ENCODE data around the gene ITPKB. TPM values are rescaled to one million over a fixed set of nuclear protein-coding genes. Genes with fewer than 3 reads are reported as not detected.
A peak's percentile ranks its signal among the peaks of the same experiment; 100 is the strongest.

The ITPKB gene
- total RNA-seq (100 to 1,000 TPM; 156 to 159 TPM), polyA plus RNA-seq (10 to 100 TPM; 52.2 to 52.3 TPM)

DNA sequence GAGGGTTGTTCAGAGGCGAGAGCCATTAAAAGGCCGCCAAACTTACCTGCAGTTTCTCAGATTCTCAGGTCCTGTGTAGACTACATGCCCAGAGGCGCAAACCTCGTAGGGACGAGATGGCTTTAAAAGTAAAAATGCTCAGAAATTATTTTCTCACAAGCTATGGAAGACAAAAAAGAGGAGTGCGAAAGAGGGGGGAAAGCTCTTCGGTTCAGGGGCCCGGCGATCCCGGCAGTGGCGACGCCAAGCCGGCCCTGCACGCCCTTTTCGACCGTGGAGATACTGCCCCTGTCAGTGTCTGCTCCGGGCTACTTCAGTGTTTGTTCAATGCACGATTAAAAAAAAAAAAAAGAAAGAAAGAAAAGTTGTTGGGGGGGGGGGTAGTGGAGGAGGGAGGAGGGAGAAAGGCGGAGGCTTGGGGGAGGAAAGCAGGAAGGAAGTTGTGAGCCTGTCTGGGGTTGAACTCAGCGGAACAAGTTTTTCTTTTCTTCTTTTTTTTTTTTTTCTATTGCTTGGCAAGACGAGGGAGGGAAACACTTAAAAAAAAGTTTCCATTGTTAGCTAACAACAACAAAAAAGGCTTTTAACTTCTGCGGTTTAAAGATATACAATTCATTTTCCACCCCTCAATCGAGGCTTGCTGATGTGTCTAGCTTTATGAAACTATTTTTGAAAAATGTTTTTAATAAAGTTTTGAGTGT lies at the start of gene ITPKB:
Gene ITPKB (minus strand): TSS at position 288 of the 701 bp plus-strand sequence. CDS start 1,824 bp downstream, outside the sequence.
- Histone ChIP-seq H3K27ac (ENCODE audit: low read depth, low read length) (peak within 1 kb of the TSS; percentile 85), H3K36me3 (ENCODE audit: insufficient read depth, low read length) (peaks cover 12% of the 10 kb centered on the region), H3K4me1 (ENCODE audit: insufficient read depth, low read length) (peaks cover 40% of the 10 kb centered on the region), H3K9me3 (ENCODE audit: control insufficient read depth in 1 of 2, low read length in 2 of 2) (no peaks in the 10 kb centered on the region), H3K4me3 (ENCODE audit: low read length in 2 of 2) (peak within 1 kb of the TSS; percentile 95 to 98), H3K27me3 (ENCODE audit: insufficient read depth, low read length) (no peaks in the 10 kb centered on the region)
- H3K4me1 Mint-ChIP-seq = peaks cover 15 to 39% (median 27%) of the 10 kb centered on the region in 4 donors
- POLR2A ChIA-PET (ENCODE audit: partially characterized antibody) = interaction anchor here (0.7 to 4.4 kb wide), 26 partner anchors 10 to 332 kb away, joined by 3 to 42 read pairs (median 5); partner anchors contain the start of genes COQ8A and PARP1
- H3K27ac Mint-ChIP-seq = peak within 1 kb of the TSS; percentile 94 to 100 (median 97)
- DNase-seq = peak; percentile 85 to 94 (median 92)
- peaks cover 0 to 2% (median 0%) of the 10 kb centered on the region in 8 donors for H3K9me3 Mint-ChIP-seq
- CTCF ChIA-PET (ENCODE audit: partially characterized antibody) = interaction anchor here (0.7 to 2.4 kb wide), 19 partner anchors 10 to 201 kb away, joined by 3 to 11 read pairs (median 3); partner anchors contain the start of gene COQ8A
- peaks cover 0 to 2% of the 10 kb centered on the region in 2 donors for H3K27me3 Mint-ChIP-seq
- peaks cover 26 to 37% of the 10 kb centered on the region in 2 donors for H3K36me3 Mint-ChIP-seq
- intact Hi-C loops (cut with micrococcal nuclease) = loop anchor here (1.0 to 2.0 kb wide), 9 partner anchors 8 to 200 kb away; no protein-coding TSS in a partner anchor
- peak within 1 kb of the TSS; percentile 90 to 99 (median 98) for H3K4me3 Mint-ChIP-seq

DNA sequence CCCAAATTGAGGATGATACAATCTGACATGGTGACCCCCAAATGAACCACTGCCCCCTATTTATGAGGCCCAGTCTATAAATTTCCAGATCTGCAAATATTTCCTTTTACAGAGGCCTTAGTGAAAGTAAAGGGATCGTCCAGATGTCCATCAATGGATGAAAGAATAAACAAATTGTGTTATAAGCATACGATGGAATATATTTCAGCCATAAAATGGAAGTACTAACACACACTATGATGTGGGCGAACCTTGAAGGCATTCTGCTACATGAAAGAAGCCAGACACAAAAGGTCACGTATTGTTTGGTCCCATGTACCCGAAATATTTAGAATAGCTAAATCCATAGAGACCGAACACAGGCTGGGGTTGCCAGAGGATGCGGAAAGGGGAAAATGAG lies 48.6 kb upstream of the ITPKB start:
- Mint-ChIP-seq H3K27me3 (peaks cover 0 to 3% of the 10 kb centered on the region in 2 donors), H3K4me1 (peaks cover 0 to 5% (median 1%) of the 10 kb centered on the region in 4 donors), H3K9me3 (no peaks in the 10 kb centered on the region), H3K36me3 (no peaks in the 10 kb centered on the region), H3K4me3 (no peak overlapping the region), H3K27ac (peak overlapping the region in 1 of 7 donors; percentile 7)
- DNase-seq = no peak
- H3K4me1 ChIP-seq (ENCODE audit: insufficient read depth, low read length) = no peaks in the 10 kb centered on the region
- H3K27ac ChIP-seq (ENCODE audit: low read depth, low read length) = no peak overlapping the region
- H3K9me3 ChIP-seq (ENCODE audit: control insufficient read depth in 1 of 2, low read length in 2 of 2) = no peaks in the 10 kb centered on the region
- no peaks in the 10 kb centered on the region for H3K36me3 ChIP-seq (ENCODE audit: insufficient read depth, low read length)
- POLR2A ChIA-PET (ENCODE audit: partially characterized antibody) = no interaction called here
- intact Hi-C loops (cut with micrococcal nuclease) = no loop called here
- CTCF ChIA-PET (ENCODE audit: partially characterized antibody) = no interaction called here
- no peaks in the 10 kb centered on the region for H3K27me3 ChIP-seq (ENCODE audit: insufficient read depth, low read length)
- H3K4me3 ChIP-seq (ENCODE audit: low read length in 2 of 2) = no peak overlapping the region

DNA sequence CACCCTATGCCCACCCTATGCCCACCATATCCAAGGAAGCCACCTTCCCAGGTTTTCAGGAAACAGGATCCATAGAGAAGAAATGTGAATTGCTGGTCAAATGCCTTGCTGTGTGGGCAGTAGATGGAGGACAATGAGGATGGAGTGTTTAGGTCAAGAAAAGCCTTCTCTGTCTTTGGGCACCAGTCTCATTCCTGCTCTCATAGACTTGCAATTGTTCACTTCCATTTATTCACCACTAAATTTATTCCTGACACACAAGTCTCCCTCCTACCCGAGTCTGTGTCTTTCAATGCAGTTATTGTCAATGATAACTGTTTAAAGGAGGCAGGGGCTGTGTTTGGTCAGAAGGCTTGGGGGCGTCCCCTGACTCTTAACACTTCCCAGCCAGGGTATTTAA lies 48.0 kb upstream of the ITPKB start:
- H3K4me3 ChIP-seq (ENCODE audit: low read length in 2 of 2) = no peak overlapping the region
- ChIA-PET CTCF (ENCODE audit: partially characterized antibody) (no interaction called here), POLR2A (ENCODE audit: partially characterized antibody) (no interaction called here)
- H3K27me3 ChIP-seq (ENCODE audit: insufficient read depth, low read length) = no peaks in the 10 kb centered on the region
- no peak overlapping the region for H3K27ac Mint-ChIP-seq
- intact Hi-C loops (cut with micrococcal nuclease) = no loop called here
- H3K27me3 Mint-ChIP-seq = peaks cover 0 to 3% of the 10 kb centered on the region in 2 donors
- H3K4me3 Mint-ChIP-seq = no peak overlapping the region
- no peaks in the 10 kb centered on the region for H3K9me3 Mint-ChIP-seq
- no peak for DNase-seq
- no peak overlapping the region for H3K27ac ChIP-seq (ENCODE audit: low read depth, low read length)
- peaks cover 0 to 5% (median 1%) of the 10 kb centered on the region in 4 donors for H3K4me1 Mint-ChIP-seq
- no peaks in the 10 kb centered on the region for H3K36me3 Mint-ChIP-seq
- H3K9me3 ChIP-seq (ENCODE audit: control insufficient read depth in 1 of 2, low read length in 2 of 2) = no peaks in the 10 kb centered on the region
- H3K36me3 ChIP-seq (ENCODE audit: insufficient read depth, low read length) = no peaks in the 10 kb centered on the region
- H3K4me1 ChIP-seq (ENCODE audit: insufficient read depth, low read length) = no peaks in the 10 kb centered on the region

DNA sequence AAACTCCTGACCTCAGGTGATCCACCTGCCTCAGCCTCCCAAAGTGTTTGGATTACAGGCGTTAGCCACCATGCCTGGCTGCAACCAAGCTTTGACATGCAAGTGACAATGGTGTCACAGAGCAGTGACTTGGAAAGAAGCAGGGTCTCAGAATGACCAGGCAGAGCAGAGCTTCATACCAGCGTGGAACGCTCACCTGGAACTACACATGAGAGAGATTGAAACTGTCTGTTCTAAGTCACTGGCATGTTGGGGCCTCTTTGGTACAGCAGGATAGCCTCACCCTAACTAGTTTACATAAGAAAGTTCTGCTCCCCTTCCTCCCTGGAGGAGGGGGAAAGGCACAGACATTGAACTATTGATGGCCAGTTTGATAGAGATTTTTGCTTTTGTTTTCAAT lies 47.5 kb upstream of the ITPKB start:
- CTCF ChIA-PET (ENCODE audit: partially characterized antibody) = no interaction called here
- H3K36me3 Mint-ChIP-seq = no peaks in the 10 kb centered on the region

DNA sequence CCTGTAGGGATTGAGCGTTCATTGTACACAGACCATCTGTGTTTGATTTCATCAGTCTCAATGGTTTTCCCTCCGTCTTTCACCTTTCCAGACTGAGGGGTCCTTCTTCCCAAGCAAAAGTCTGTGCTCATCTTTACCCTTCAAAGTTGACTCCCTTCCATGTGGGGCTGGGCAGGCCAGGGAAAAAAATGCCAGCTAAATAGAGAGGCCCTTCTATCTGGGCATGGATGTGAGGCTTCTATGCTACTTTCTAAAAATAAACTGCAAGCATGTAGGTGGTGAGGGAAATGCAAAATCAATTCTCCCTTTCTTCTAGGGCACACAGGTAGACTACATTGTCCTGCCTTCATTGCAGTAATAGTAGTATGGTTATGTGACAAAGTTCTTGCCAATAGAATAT lies 46.7 kb upstream of the ITPKB start:
- H3K4me3 ChIP-seq (ENCODE audit: low read length in 2 of 2) = no peak overlapping the region
- POLR2A ChIA-PET (ENCODE audit: partially characterized antibody) = interaction anchor here (0.6 kb wide), 1 partner anchor 97 kb away, joined by 6 read pairs; no protein-coding TSS in a partner anchor

More for the DNA sequence above, 47.5 kb upstream of the ITPKB start:
- Mint-ChIP-seq H3K4me3 (no peak overlapping the region), H3K27me3 (peaks cover 0 to 3% of the 10 kb centered on the region in 2 donors), H3K4me1 (peaks cover 0 to 5% (median 1%) of the 10 kb centered on the region in 4 donors), H3K9me3 (no peaks in the 10 kb centered on the region), H3K27ac (no peak overlapping the region)
- Histone ChIP-seq H3K4me3 (ENCODE audit: low read length in 2 of 2) (no peak overlapping the region), H3K9me3 (ENCODE audit: control insufficient read depth in 1 of 2, low read length in 2 of 2) (no peaks in the 10 kb centered on the region), H3K27ac (ENCODE audit: low read depth, low read length) (no peak overlapping the region), H3K4me1 (ENCODE audit: insufficient read depth, low read length) (no peaks in the 10 kb centered on the region), H3K27me3 (ENCODE audit: insufficient read depth, low read length) (no peaks in the 10 kb centered on the region), H3K36me3 (ENCODE audit: insufficient read depth, low read length) (no peaks in the 10 kb centered on the region)
- POLR2A ChIA-PET (ENCODE audit: partially characterized antibody) = no interaction called here
- DNase-seq = no peak
- intact Hi-C loops (cut with micrococcal nuclease) = no loop called here

DNA sequence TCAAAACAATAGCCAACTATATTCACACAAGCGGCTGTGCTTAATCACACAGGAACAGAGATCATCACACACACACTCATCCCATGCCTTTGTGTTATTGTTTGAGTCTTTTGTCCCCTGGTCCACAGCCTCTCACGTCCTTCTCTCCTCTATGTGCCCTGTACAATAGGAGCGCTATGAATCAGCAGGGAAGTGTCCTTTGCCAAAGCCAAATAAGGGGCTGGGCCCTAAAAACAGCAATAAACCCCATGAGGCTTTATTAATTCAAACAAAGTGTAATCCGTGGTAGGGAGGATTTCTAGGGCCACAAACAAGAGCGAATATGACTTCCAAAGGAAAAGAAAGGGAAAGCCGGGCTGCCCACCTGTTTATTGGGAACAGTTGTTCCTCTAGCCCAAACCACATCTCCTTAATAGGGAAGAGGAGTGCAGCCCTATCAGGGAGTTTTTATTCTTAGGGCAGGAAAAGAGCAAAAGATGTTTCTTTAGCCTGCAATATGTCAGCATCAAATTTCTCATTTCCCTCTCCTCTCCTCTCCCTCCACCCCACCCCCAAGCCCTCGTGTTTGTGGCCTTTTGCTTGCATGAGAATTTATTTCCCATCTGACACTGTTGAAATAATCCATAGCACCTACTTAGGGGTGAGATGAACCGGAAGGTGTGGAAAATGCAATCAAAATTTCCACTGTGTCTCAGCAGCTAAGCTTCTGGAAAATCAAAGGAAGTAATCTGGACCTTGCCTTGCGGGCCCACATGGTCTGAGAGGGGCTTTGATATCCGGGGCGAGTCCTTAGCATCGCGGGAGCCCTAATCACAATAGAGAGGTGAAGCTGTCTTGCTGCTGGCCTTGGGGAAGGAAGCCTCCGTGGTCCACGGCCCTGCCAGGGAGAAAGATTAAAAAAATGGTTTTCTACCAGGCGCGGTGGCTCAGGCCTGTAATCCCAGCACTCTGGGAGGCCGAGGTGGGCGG lies 45.3 kb upstream of the ITPKB start:
- H3K36me3 ChIP-seq (ENCODE audit: insufficient read depth, low read length) = no peaks in the 10 kb centered on the region
- POLR2A ChIA-PET (ENCODE audit: partially characterized antibody) = no interaction called here
- no peak overlapping the region for H3K4me3 ChIP-seq (ENCODE audit: low read length in 2 of 2)
- H3K27me3 ChIP-seq (ENCODE audit: insufficient read depth, low read length) = no peaks in the 10 kb centered on the region
- no peaks in the 10 kb centered on the region for H3K9me3 Mint-ChIP-seq
- no peak overlapping the region for H3K4me3 Mint-ChIP-seq
- intact Hi-C loops (cut with micrococcal nuclease) = no loop called here
- CTCF ChIA-PET (ENCODE audit: partially characterized antibody) = no interaction called here
- no peaks in the 10 kb centered on the region for H3K4me1 ChIP-seq (ENCODE audit: insufficient read depth, low read length)
- peaks cover 6 to 9% (median 7%) of the 10 kb centered on the region in 4 donors for H3K4me1 Mint-ChIP-seq
- no peaks in the 10 kb centered on the region for H3K9me3 ChIP-seq (ENCODE audit: control insufficient read depth in 1 of 2, low read length in 2 of 2)
- DNase-seq = no peak
- H3K27me3 Mint-ChIP-seq = no peaks in the 10 kb centered on the region
- no peak overlapping the region for H3K27ac ChIP-seq (ENCODE audit: low read depth, low read length)
- H3K27ac Mint-ChIP-seq = no peak overlapping the region
- H3K36me3 Mint-ChIP-seq = no peaks in the 10 kb centered on the region

More for the DNA sequence above, 46.7 kb upstream of the ITPKB start:
- intact Hi-C loops (cut with micrococcal nuclease) = no loop called here
- H3K4me3 Mint-ChIP-seq = no peak overlapping the region
- H3K27me3 ChIP-seq (ENCODE audit: insufficient read depth, low read length) = no peaks in the 10 kb centered on the region
- no peaks in the 10 kb centered on the region for H3K36me3 ChIP-seq (ENCODE audit: insufficient read depth, low read length)
- peaks cover 0 to 3% of the 10 kb centered on the region in 2 donors for H3K27me3 Mint-ChIP-seq
- H3K27ac Mint-ChIP-seq = no peak overlapping the region
- CTCF ChIA-PET (ENCODE audit: partially characterized antibody) = no interaction called here
- no peaks in the 10 kb centered on the region for H3K36me3 Mint-ChIP-seq
- H3K9me3 Mint-ChIP-seq = no peaks in the 10 kb centered on the region
- peaks cover 2 to 7% (median 4%) of the 10 kb centered on the region in 4 donors for H3K4me1 Mint-ChIP-seq
- no peaks in the 10 kb centered on the region for H3K9me3 ChIP-seq (ENCODE audit: control insufficient read depth in 1 of 2, low read length in 2 of 2)
- no peak for DNase-seq
- no peak overlapping the region for H3K27ac ChIP-seq (ENCODE audit: low read depth, low read length)
- H3K4me1 ChIP-seq (ENCODE audit: insufficient read depth, low read length) = no peaks in the 10 kb centered on the region
